HCT116 (cell line): ENCODE data around the gene OR51F1. TPM values are rescaled to one million over a fixed set of nuclear protein-coding genes. Genes with fewer than 3 reads are reported as not detected.

Experiments
- ATAC-seq: fragments of 200-7000 bp; cut with Tn5 transposase; 2 replicates; pipeline ENCODE4 v1.9.1; 2020; ENCODE audit warnings: mild to moderate bottlenecking, moderate library complexity
- BruUV-seq: library from RNA; stranded (reverse); fragments of 400-500 nt; replicated peaks from 2 replicates; lab custom pipeline; 2021; lab: Mats Ljungman, UMichigan
- CTCF ChIA-PET: fragments of 300-600 bp; sonication (Branson Sonifier 250); formaldehyde crosslinking; loops from one replicate; lab custom pipeline; 2021; ENCODE audit warnings: antibody characterized with exemption; lab: Charles Lee
- POLR2A ChIA-PET: fragments of 300-600, 350-600 bp; sonication (Branson Sonifier 250); formaldehyde crosslinking; loops from one replicate; lab custom pipeline; 2021; ENCODE audit warnings: antibody characterized with exemption; lab: Charles Lee
- RAD21 ChIA-PET, 2 experiments: fragments of 300-600 bp; sonication (Branson Sonifier 250); formaldehyde crosslinking; loops; one replicate each; lab custom pipeline; 2023; ENCODE audit warnings: low total read pairs in 2 of 2; ENCODE audit not compliant: uncharacterized antibody in 2 of 2, unreplicated experiment in 2 of 2, low non-redundant PET in 1 of 2; lab: Charles Lee
- DNase-seq: peaks from one replicate; pipeline ENCODE4 v3.0.0-alpha.2; 2010; ENCODE audit warnings: low read depth, low spot score
- H2AFZ ChIP-seq: fragments of 200-600 bp; shearing (Covaris generic), sonication (generic); 2 replicates; pipeline ENCODE4 v1.6.1; 2017; ENCODE audit warnings: low read depth, mixed run types, mixed read lengths, antibody characterized with exemption, low read length; ENCODE audit not compliant: poor library complexity, severe bottlenecking
- H3K27ac ChIP-seq: 2 replicates; pipeline ENCODE4 v1.5.1; 2012; ENCODE audit warnings: low read depth, low read length
- H3K27me3 ChIP-seq: fragments of 200-600 bp; sonication (generic); 2 replicates; pipeline ENCODE4 v1.6.1; 2016; ENCODE audit warnings: mixed run types, low read length, mixed read lengths; ENCODE audit not compliant: insufficient read depth
- H3K36me3 ChIP-seq, 2 experiments: fragments of 200-500 bp in 1 of 2; fragments of 200-600 bp in 1 of 2; sonication (Bioruptor generic) in 1 of 2; sonication (generic) in 1 of 2; 2 replicates each; pipeline versions ENCODE4 v1.5.1 to v1.6.1; 2014 to 2016; ENCODE audit warnings: low read length in 2 of 2, inconsistent platforms in 1 of 2, mixed read lengths in 1 of 2, mixed run types in 1 of 2; ENCODE audit not compliant: insufficient read depth in 2 of 2, control insufficient read depth in 1 of 2
- H3K4me1 ChIP-seq, 2 experiments: fragments of 200-600 bp in 1 of 2; sonication (generic) in 1 of 2; 2 replicates each; pipeline versions ENCODE4 v1.5.1 to v1.6.1; 2012 to 2017; ENCODE audit warnings: low read length in 2 of 2, inconsistent platforms in 1 of 2, mild to moderate bottlenecking in 1 of 2, mixed read lengths in 1 of 2, mixed run types in 1 of 2, moderate library complexity in 1 of 2; ENCODE audit not compliant: insufficient read depth in 2 of 2, control insufficient read depth in 1 of 2
- H3K4me2 ChIP-seq: fragments of 200-600 bp; sonication (generic); 2 replicates; pipeline ENCODE4 v1.6.1; 2017; ENCODE audit warnings: mixed run types, low read length, mixed read lengths
- H3K4me3 ChIP-seq, 2 experiments: fragments of 200-600 bp in 1 of 2; sonication (generic) in 1 of 2; replicated peaks in 1 of 2; 2 replicates each; pipeline ENCODE4 v1.5.1; 2011 to 2016; ENCODE audit warnings: low read length in 2 of 2, control low read depth in 1 of 2, low read depth in 1 of 2, mild to moderate bottlenecking in 1 of 2, mixed read lengths in 1 of 2, mixed run types in 1 of 2
- H3K79me2 ChIP-seq: fragments of 200-600 bp; sonication (generic); 2 replicates; pipeline ENCODE4 v1.6.1; 2017; ENCODE audit warnings: mild to moderate bottlenecking, mixed run types, low read length, moderate library complexity, mixed read lengths; ENCODE audit not compliant: insufficient read depth
- H3K9ac ChIP-seq: fragments of 200-600 bp; sonication (generic); 2 replicates; pipeline ENCODE4 v1.6.1; 2016; ENCODE audit warnings: low read length, mixed read lengths
- H3K9me2 ChIP-seq: fragments of 200-600 bp; sonication (generic), shearing (Covaris generic); 2 replicates; pipeline ENCODE4 v1.6.1; 2017; ENCODE audit warnings: mixed run types, mild to moderate bottlenecking, moderate library complexity; ENCODE audit not compliant: insufficient read depth
- H3K9me3 ChIP-seq, 2 experiments: fragments of 200-500 bp in 1 of 2; fragments of 200-600 bp in 1 of 2; sonication (Bioruptor generic) in 1 of 2; sonication (generic) in 1 of 2; 2 replicates each; pipeline ENCODE4 v1.6.1; 2014 to 2017; ENCODE audit warnings: low read length in 2 of 2, mixed read lengths in 2 of 2, inconsistent platforms in 1 of 2, low read depth in 1 of 2, mild to moderate bottlenecking in 1 of 2, mixed run types in 1 of 2, moderate library complexity in 1 of 2; ENCODE audit not compliant: control insufficient read depth in 1 of 2, insufficient read depth in 1 of 2
- H4K20me1 ChIP-seq: fragments of 200-600 bp; sonication (generic), shearing (Covaris generic); 2 replicates; pipeline ENCODE4 v1.6.1; 2017; ENCODE audit warnings: mixed run types, mild to moderate bottlenecking, moderate library complexity; ENCODE audit not compliant: insufficient read depth
- CEBPB ChIP-seq: IDR thresholded peaks from 2 replicates; pipeline ENCODE4 v1.6.1; 2012; ENCODE audit warnings: low read depth
- CTCF ChIP-seq, 3 experiments: fragments of 200-600 bp in 1 of 3; sonication (generic) in 1 of 3; IDR thresholded peaks in 2 of 3; conservative IDR thresholded peaks in 1 of 3; 2 replicates each; pipeline ENCODE4 v1.5.1; 2012 to 2017; ENCODE audit warnings: low read depth in 2 of 3, low read length in 2 of 3, antibody characterized with exemption in 1 of 3, borderline replicate concordance in 1 of 3, control low read depth in 1 of 3, mild to moderate bottlenecking in 1 of 3, mixed read lengths in 1 of 3, mixed run types in 1 of 3, moderate library complexity in 1 of 3; ENCODE audit not compliant: insufficient read depth in 1 of 3
- EZH2phosphoT487 ChIP-seq: fragments of 200-600 bp; IDR thresholded peaks from 2 replicates; pipeline ENCODE4 v1.6.1; 2018; ENCODE audit warnings: antibody characterized with exemption, borderline replicate concordance
- JUND ChIP-seq: IDR thresholded peaks from 2 replicates; pipeline ENCODE4 v1.6.1; 2012
- POLR2A ChIP-seq: IDR thresholded peaks from 2 replicates; pipeline ENCODE4 v1.7.0; 2011; ENCODE audit warnings: borderline replicate concordance; ENCODE audit not compliant: insufficient read depth, insufficient read length; ENCODE audit errors: extremely low read depth
- ZNF274 ChIP-seq: fragments of 200-500 bp; sonication (Bioruptor generic); IDR thresholded peaks from 2 replicates; pipeline ENCODE4 v1.6.1; 2014; ENCODE audit warnings: mild to moderate bottlenecking, low read depth, low read length, inconsistent platforms
- intact Hi-C: fragments of 100-400 bp; cut with micrococcal nuclease; formaldehyde crosslinking; loops from 2 replicates; pipeline ENCODE4 v1.10.0; 2022
- total RNA-seq: library from RNA; stranded (reverse); gene quantifications from one replicate; pipeline ENCODE4 v1.2.1, GENCODE V29; 2021; ENCODE audit not compliant: unreplicated experiment

OR51F1 gene
- total RNA-seq, 1 experiment from 2014 or later: not detected

- ChIA-PET POLR2A (no interaction called here), RAD21 (no interaction called here), CTCF (no interaction called here)
- H2AFZ ChIP-seq: no peak overlapping the region
- no peak overlapping the region for H3K9ac ChIP-seq
- no peak for ATAC-seq
- peaks cover 28% of the 10 kb centered on the region for H3K27me3 ChIP-seq
- intact Hi-C loops: no loop called here
- no peaks in the 10 kb centered on the region for H4K20me1 ChIP-seq
- no peak overlapping the region for H3K27ac ChIP-seq
- H3K36me3 ChIP-seq: no peaks in the 10 kb centered on the region
- TF ChIP-seq ZNF274: no peak
- no peak for TF ChIP-seq JUND
- no peak overlapping the region for H3K4me3 ChIP-seq
- H3K4me2 ChIP-seq: no peak overlapping the region
- no peaks in the 10 kb centered on the region for H3K4me1 ChIP-seq
- no TSS peak for BruUV-seq
- H3K9me2 ChIP-seq: no peaks in the 10 kb centered on the region
- DNase-seq: no peak
- H3K9me3 ChIP-seq: no peaks in the 10 kb centered on the region
- no peaks in the 10 kb centered on the region for H3K79me2 ChIP-seq
Observed at GRCh38 chr11:4798427-4799183, 28.9 kb upstream of the OR51F1 start.

- H3K4me1 ChIP-seq: no peaks in the 10 kb centered on the region
- no peak overlapping the region for H3K9ac ChIP-seq
- ChIA-PET POLR2A (no interaction called here), RAD21 (no interaction called here), CTCF (no interaction called here)
- H3K9me3 ChIP-seq: no peaks in the 10 kb centered on the region
- peaks cover 35% of the 10 kb centered on the region for H3K27me3 ChIP-seq
- no peak overlapping the region for H3K4me3 ChIP-seq
- no TSS peak for BruUV-seq
- H3K4me2 ChIP-seq: no peak overlapping the region
- DNase-seq (no peak), ATAC-seq (no peak)
- no peaks in the 10 kb centered on the region for H3K36me3 ChIP-seq
- H4K20me1 ChIP-seq: no peaks in the 10 kb centered on the region
- H3K79me2 ChIP-seq: no peaks in the 10 kb centered on the region
- no peak overlapping the region for H2AFZ ChIP-seq
- no peak overlapping the region for H3K27ac ChIP-seq
- intact Hi-C loops: no loop called here
- no peak for TF ChIP-seq CTCF (IDR thresholded peaks at IDR 0.05 in 2 of 3, conservative IDR thresholded peaks at IDR 0.05 in 1 of 3; ENCODE audit: borderline replicate concordance in 1 of 3, insufficient read depth in 1 of 3, low read depth in 2 of 3, low read length in 2 of 3)
- no peak for TF ChIP-seq JUND
- no peak for TF ChIP-seq EZH2phosphoT487
- no peak for TF ChIP-seq POLR2A
- TF ChIP-seq CEBPB: no peak
- TF ChIP-seq ZNF274: no peak
- no peaks in the 10 kb centered on the region for H3K9me2 ChIP-seq
Observed at GRCh38 chr11:4797206-4797605, 27.5 kb upstream of the OR51F1 start.
